ENCODE data around the gene SMU1.

DNA sequence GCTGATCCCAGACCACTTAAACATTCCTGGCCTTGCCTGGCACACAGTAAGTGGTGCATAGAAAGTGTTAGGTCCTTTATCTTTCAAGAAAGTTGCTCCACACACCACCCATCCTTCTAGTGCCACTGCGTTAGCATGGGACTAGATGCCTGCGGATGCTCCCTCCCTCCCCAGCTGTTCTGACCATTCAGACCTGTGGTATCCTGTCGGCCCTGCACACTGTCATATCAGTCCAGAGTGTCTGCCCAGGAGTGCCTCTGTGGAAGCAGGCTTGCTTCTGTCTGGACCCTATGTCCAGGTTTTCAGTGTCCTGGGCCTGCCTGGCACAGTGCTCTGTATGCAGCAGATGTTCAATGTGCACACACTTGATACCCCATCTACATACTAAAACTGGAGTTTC lies 38.3 kb upstream of the SMU1 start:
- TF ChIP-seq CTCF (IDR thresholded peaks at IDR 0.05) (no peak), POLR2A (IDR thresholded peaks at IDR 0.05) (no peak), POLR2AphosphoS5 (IDR thresholded peaks at IDR 0.05) (no peak), EP300 (IDR thresholded peaks at IDR 0.05) (no peak)
